Colon (tissue), 2 donors: ENCODE data around the gene TCAF2.
"Not testable (repeated sequence)": the region's sequence is repeated elsewhere in the genome, so short reads cannot be mapped to it uniquely, and the experiment has no call there.

Source experiments
- FAIRE-seq: peaks from 2 replicates; lab custom pipeline; 2012; peaks lifted over from hg19 to GRCh38; lab: Jason Lieb, UNC
- donor health status: control.
- donor health status: control.

TCAF2 gene

GRCh38 chr7:143620646-143621045 is at the start of gene TCAF2:
Gene TCAF2 (plus strand): TSS chr7:143620974.
- FAIRE-seq: not testable (repeated sequence)

GRCh38 chr7:143571501-143571900 is 49.3 kb upstream of the TCAF2 start, which contains the start of gene CTAGE15:
Gene CTAGE15 (plus strand): TSS chr7:143571801. CDS start chr7:143571818, 17 bp downstream.
- not testable (repeated sequence) for FAIRE-seq

- FAIRE-seq: peak; percentile 18
Measured at GRCh38 chr7:143588183-143588582, 32.6 kb upstream of the TCAF2 start.

- not testable (repeated sequence) for FAIRE-seq
Measured at GRCh38 chr7:143589897-143590296, 30.9 kb upstream of the TCAF2 start.

- FAIRE-seq: not testable (repeated sequence)
Measured at GRCh38 chr7:143598086-143598485, 22.7 kb upstream of the TCAF2 start.

- FAIRE-seq: not testable (repeated sequence)
Measured at GRCh38 chr7:143603549-143603948, 17.2 kb upstream of the TCAF2 start.

- not testable (repeated sequence) for FAIRE-seq
Measured at GRCh38 chr7:143606088-143606487, 14.7 kb upstream of the TCAF2 start.

GRCh38 chr7:143615545-143615944 is 5.2 kb upstream of the TCAF2 start:
- not testable (repeated sequence) for FAIRE-seq

GRCh38 chr7:143617204-143617603 is 3.6 kb upstream of the TCAF2 start:
- not testable (repeated sequence) for FAIRE-seq

GRCh38 chr7:143620058-143620457 is 716 bp upstream of the TCAF2 start:
- FAIRE-seq: not testable (repeated sequence)

- not testable (repeated sequence) for FAIRE-seq
Measured at GRCh38 chr7:143621175-143621574, 401 bp downstream of the TCAF2 start.

- not testable (repeated sequence) for FAIRE-seq
Measured at GRCh38 chr7:143622130-143622529, 1.4 kb downstream of the TCAF2 start.

- FAIRE-seq: not testable (repeated sequence)
Measured at GRCh38 chr7:143630653-143631052, 9.9 kb downstream of the TCAF2 start.

GRCh38 chr7:143632506-143632905 is 11.7 kb downstream of the TCAF2 start:
- FAIRE-seq: not testable (repeated sequence)

GRCh38 chr7:143633013-143633618 is 12.3 kb downstream of the TCAF2 start:
- FAIRE-seq: not testable (repeated sequence)

- not testable (repeated sequence) for FAIRE-seq
Measured at GRCh38 chr7:143635364-143636240, 14.8 kb downstream of the TCAF2 start.

- not testable (repeated sequence) for FAIRE-seq
Measured at GRCh38 chr7:143639372-143639771, 18.6 kb downstream of the TCAF2 start.

- not testable (repeated sequence) for FAIRE-seq
Measured at GRCh38 chr7:143640528-143641189, 19.9 kb downstream of the TCAF2 start.

- FAIRE-seq: not testable (repeated sequence)
Measured at GRCh38 chr7:143646598-143646997, 25.8 kb downstream of the TCAF2 start.

GRCh38 chr7:143649902-143650301 is 29.1 kb downstream of the TCAF2 start:
- not testable (repeated sequence) for FAIRE-seq

- FAIRE-seq: not testable (repeated sequence)
Measured at GRCh38 chr7:143650447-143650846, 29.7 kb downstream of the TCAF2 start.
